Liver (tissue), 9 donors: ENCODE results near the gene COL11A2. TPM values are rescaled to one million over a fixed set of nuclear protein-coding genes. Genes with fewer than 3 reads are reported as not detected.

Source experiments
- DNase-seq: peaks from one replicate; pipeline ENCODE4 v3.0.0-alpha.2; 2017; ENCODE audit warnings: low spot score
- H3K27ac ChIP-seq, 2 donors: one replicate each; pipeline ENCODE4 v1.7.0; 2013; ENCODE audit warnings: inconsistent platforms in 2 of 2, low read length in 2 of 2, control low read depth in 1 of 2, low read depth in 1 of 2, mild to moderate bottlenecking in 1 of 2
- H3K27me3 ChIP-seq, 4 donors: one replicate each; pipeline versions ENCODE4 v1.6.1 to v1.7.0; 2013; ENCODE audit warnings: low read length in 3 of 4, inconsistent platforms in 1 of 4, mild to moderate bottlenecking in 1 of 4, moderate library complexity in 1 of 4; ENCODE audit not compliant: control insufficient read depth in 4 of 4, insufficient read depth in 4 of 4
- H3K36me3 ChIP-seq, 4 donors: one replicate each; pipeline versions ENCODE4 v1.6.1 to v1.7.0; 2013; ENCODE audit warnings: low read length in 3 of 4, mild to moderate bottlenecking in 3 of 4, low read depth in 1 of 4, moderate library complexity in 1 of 4; ENCODE audit not compliant: control insufficient read depth in 4 of 4, insufficient read depth in 3 of 4
- H3K4me1 ChIP-seq, 4 donors: one replicate each; pipeline versions ENCODE4 v1.6.1 to v1.7.0; 2013; ENCODE audit warnings: low read length in 3 of 4, mild to moderate bottlenecking in 3 of 4, moderate library complexity in 1 of 4; ENCODE audit not compliant: control insufficient read depth in 4 of 4, insufficient read depth in 4 of 4
- H3K4me3 ChIP-seq, 3 donors: one replicate each; pipeline versions ENCODE4 v1.6.1 to v1.7.0; 2013; ENCODE audit warnings: low read length in 3 of 3, control low read depth in 1 of 3, low read depth in 1 of 3, mild to moderate bottlenecking in 1 of 3
- H3K9ac ChIP-seq, 2 donors: one replicate each; pipeline ENCODE4 v1.7.0; 2013; ENCODE audit warnings: low read length in 2 of 2, mild to moderate bottlenecking in 2 of 2, moderate library complexity in 2 of 2, control low read depth in 1 of 2, low read depth in 1 of 2
- H3K9me3 ChIP-seq, 4 donors: one replicate each; pipeline versions ENCODE4 v1.6.1 to v1.7.0; 2013; ENCODE audit warnings: low read length in 3 of 4; ENCODE audit not compliant: control insufficient read depth in 4 of 4
- ATF3 ChIP-seq: IDR thresholded peaks from 2 replicates; pipeline ENCODE4 v1.6.1; 2016; ENCODE audit warnings: antibody characterized with exemption
- CTCF ChIP-seq: fragments of 150-350 bp; IDR thresholded peaks from 2 replicates; pipeline ENCODE4 v1.5.1; 2017; ENCODE audit warnings: improper control_type of control experiment, low read depth, low read length; ENCODE audit not compliant: missing input control
- EGR1 ChIP-seq, 2 donors: IDR thresholded peaks; 2 replicates each; pipeline ENCODE4 v1.6.1; 2016 to 2018; ENCODE audit warnings: antibody characterized with exemption in 2 of 2, low read depth in 2 of 2
- FOXA2 ChIP-seq: IDR thresholded peaks from 2 replicates; pipeline ENCODE4 v1.6.1; 2016; ENCODE audit warnings: antibody characterized with exemption
- GABPA ChIP-seq, 2 donors: IDR thresholded peaks in 1 of 2; conservative IDR thresholded peaks in 1 of 2; 2 replicates each; pipeline ENCODE4 v1.6.1; 2016; ENCODE audit warnings: antibody characterized with exemption in 2 of 2, mild to moderate bottlenecking in 1 of 2, moderate library complexity in 1 of 2
- HNF4A ChIP-seq, 2 donors: conservative IDR thresholded peaks; 2 replicates each; pipeline ENCODE4 v1.6.1; 2016; ENCODE audit warnings: antibody characterized with exemption in 2 of 2, mild to moderate bottlenecking in 2 of 2
- NR2F2 ChIP-seq: IDR thresholded peaks from 2 replicates; pipeline ENCODE4 v1.6.1; 2016; ENCODE audit warnings: antibody characterized with exemption
- RAD21 ChIP-seq, 2 donors: IDR thresholded peaks; 2 replicates each; pipeline ENCODE4 v1.6.1; 2016; ENCODE audit warnings: antibody characterized with exemption in 2 of 2, mild to moderate bottlenecking in 2 of 2
- RXRA ChIP-seq, 2 donors: IDR thresholded peaks; 2 replicates each; pipeline ENCODE4 v1.6.1; 2017 to 2018; ENCODE audit warnings: antibody characterized with exemption in 2 of 2, mild to moderate bottlenecking in 1 of 2
- SP1 ChIP-seq: IDR thresholded peaks from 2 replicates; pipeline ENCODE4 v1.6.1; 2018; ENCODE audit warnings: antibody characterized with exemption, mild to moderate bottlenecking
- YY1 ChIP-seq: IDR thresholded peaks from 2 replicates; pipeline ENCODE4 v1.6.1; 2016; ENCODE audit warnings: antibody characterized with exemption, mild to moderate bottlenecking
- WGBS: extraction: QIAGEN DNeasy Blood & Tissue Kit; methylation state at CpG from one replicate; pipeline ENCODE4 v1.1.7; 2013; 5-methylcytosine and 5-hydroxymethylcytosine counted together
- polyA plus RNA-seq, 2 donors: library from polyadenylated mRNA; stranded (reverse) in 1 of 2; unstranded in 1 of 2; fragments of 200-250 nt in 1 of 2; fragments of >200 nt in 1 of 2; fragmentation: Nextera tagmentation in 1 of 2; extraction: Ambion mirVana in 1 of 2; gene quantifications; one replicate each; pipeline versions ENCODE4 v1.2.1 to v1.2.3, GENCODE V29; 2013 to 2015
- total RNA-seq, 2 donors: library from RNA; depleted of rRNA; stranded (reverse); fragments of >200 nt; gene quantifications; one replicate each; pipeline ENCODE4 v1.2.3, GENCODE V29; 2014
- TF ChIP-seq, protein P1 (sequence below): IDR thresholded peaks from 2 replicates; pipeline ENCODE4 v1.6.1; 2016; ENCODE audit warnings: antibody characterized with exemption, mild to moderate bottlenecking
- donor health status: healthy.
- donor health status: healthy.
- donor health status: healthy.
- donor health status: healthy.
- donor health status: healthy.

COL11A2 gene
- total and polyA plus RNA-seq, 4 donors, result 0.15 to 0.59 (median 0.27) TPM

- peak; percentile 86 for TF ChIP-seq HNF4A (conservative IDR thresholded peaks at IDR 0.05)
- peak in 1 of 2 donors; percentile 50 for TF ChIP-seq GABPA (IDR thresholded peaks at IDR 0.05 in 1 of 2, conservative IDR thresholded peaks at IDR 0.05 in 1 of 2)
- peak; percentile 33 for TF ChIP-seq FOXA2
- no peak for TF ChIP-seq CTCF
- peak; percentile 90 for TF ChIP-seq SP1
- TF ChIP-seq EGR1 (IDR thresholded peaks at IDR 0.05; ENCODE audit: low read depth in 2 of 2), result no peak
- peak; percentile 49 for TF ChIP-seq YY1
- TF ChIP-seq NR2F2, result peak; percentile 72
Measured at GRCh38 chr6:33198159-33198852, 6.0 kb upstream of the COL11A2 start (continued).

DNA sequence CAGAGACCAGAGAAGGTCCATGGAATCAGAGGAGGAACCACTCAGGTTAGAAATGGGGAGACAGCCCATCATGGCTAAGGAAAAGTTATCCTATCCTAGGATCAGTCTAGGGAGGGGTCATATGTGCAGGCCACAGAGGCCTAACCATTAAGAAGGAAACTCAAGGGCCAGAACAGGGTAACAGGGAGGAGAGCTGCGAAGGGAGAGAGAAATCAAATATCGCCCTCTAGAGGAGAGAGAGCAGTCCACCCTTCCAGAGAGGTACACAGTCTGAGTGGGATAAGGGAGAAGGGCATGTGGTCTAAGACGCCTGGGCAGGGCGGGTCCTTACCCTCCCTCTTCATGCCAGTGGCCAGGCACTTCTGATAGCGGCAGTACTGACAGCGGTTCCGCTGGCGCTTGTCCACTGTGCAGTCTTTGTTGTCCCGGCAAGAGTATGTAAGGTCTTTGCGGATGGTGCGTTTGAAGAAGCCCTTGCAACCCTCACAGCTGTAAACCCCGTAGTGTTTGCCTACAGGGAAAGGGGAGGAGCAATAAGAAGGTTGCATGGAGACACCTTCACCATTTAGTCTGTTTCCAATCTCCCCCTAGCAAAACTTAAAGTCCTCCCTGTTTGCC lies 5.3 kb upstream of the COL11A2 start:
- peaks cover 8 to 63% (median 51%) of the 10 kb centered on the region in 4 donors for H3K4me1 ChIP-seq
- DNase-seq, result peak; percentile 50
- H3K9ac ChIP-seq, result no peak overlapping the region
- no peak overlapping the region for H3K27ac ChIP-seq
- peaks cover 0 to 36% (median 28%) of the 10 kb centered on the region in 4 donors for H3K36me3 ChIP-seq
- no peaks in the 10 kb centered on the region for H3K27me3 ChIP-seq
- no peaks in the 10 kb centered on the region for H3K9me3 ChIP-seq
- 37% methylated on average over 12 of the region's 12 CpGs for WGBS
- H3K4me3 ChIP-seq, result no peak overlapping the region
- TF ChIP-seq GABPA (IDR thresholded peaks at IDR 0.05 in 1 of 2, conservative IDR thresholded peaks at IDR 0.05 in 1 of 2), result no peak
- TF ChIP-seq RAD21 (IDR thresholded peaks at IDR 0.05), result peak; percentile 63 to 76
- TF ChIP-seq RXRA (IDR thresholded peaks at IDR 0.05), result peak in 1 of 2 donors; percentile 18
- peak; percentile 55 for TF ChIP-seq CTCF
- no peak for TF ChIP-seq NR2F2

DNA sequence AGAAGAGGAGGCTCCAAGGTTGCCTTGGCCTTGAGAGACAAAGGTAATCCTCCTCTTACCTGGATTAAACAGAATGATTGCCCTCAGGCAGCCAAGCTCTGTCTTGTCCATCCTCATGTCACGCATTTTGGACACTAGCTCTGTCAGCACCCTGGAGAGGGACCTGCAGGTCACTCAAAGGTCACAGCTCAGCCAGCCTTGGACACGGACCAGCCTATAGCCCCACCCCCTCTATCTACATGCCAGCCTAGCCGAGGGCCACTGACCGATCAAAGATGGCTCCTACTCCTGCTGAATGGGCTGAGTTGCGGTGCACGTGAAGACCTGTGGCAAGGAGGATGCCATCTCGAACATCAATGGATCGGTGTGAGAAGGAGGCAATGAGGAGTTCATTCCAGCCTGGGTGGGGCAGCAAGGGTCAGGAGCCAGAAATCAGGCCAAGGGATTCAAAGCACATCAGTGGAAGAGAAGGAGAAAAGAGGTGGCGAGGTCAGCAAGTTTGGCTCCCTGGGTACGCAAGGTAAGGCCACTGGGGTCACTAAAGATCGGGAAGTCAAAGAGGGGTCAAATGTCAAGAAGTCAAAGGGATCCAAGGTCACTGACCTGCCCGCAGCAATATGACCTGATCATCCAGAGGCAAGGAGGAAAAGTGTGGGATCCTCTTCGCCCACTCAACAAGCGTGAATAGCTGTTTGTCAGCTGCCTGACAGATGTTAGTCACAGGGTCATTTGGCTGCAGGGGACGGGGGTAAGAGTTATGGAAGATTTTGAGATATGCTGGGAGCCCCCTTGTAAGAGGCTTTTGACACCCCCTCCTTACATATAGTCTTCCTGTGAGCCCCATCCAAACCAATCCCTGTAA lies 3.3 kb upstream of the COL11A2 start:
- DNase-seq, result peak; percentile 56
- peaks cover 0 to 31% (median 24%) of the 10 kb centered on the region in 4 donors for H3K36me3 ChIP-seq
- H3K9me3 ChIP-seq, result no peaks in the 10 kb centered on the region
- no peak overlapping the region for H3K9ac ChIP-seq
- H3K4me1 ChIP-seq, result peaks cover 5 to 52% (median 37%) of the 10 kb centered on the region in 4 donors
- no peak overlapping the region for H3K4me3 ChIP-seq
- 61% methylated on average over 15 of the region's 15 CpGs for WGBS
- H3K27ac ChIP-seq, result no peak overlapping the region
- no peak for TF ChIP-seq GABPA (IDR thresholded peaks at IDR 0.05 in 1 of 2, conservative IDR thresholded peaks at IDR 0.05 in 1 of 2)
- TF ChIP-seq RXRA (IDR thresholded peaks at IDR 0.05), result peak; percentile 91 to 96
- TF ChIP-seq YY1, result peak; percentile 88
- no peak for TF ChIP-seq FOXA2
- TF ChIP-seq NR2F2, result peak; percentile 84
- TF ChIP-seq ATF3, result no peak
- peak; percentile 21 to 46 for TF ChIP-seq HNF4A (conservative IDR thresholded peaks at IDR 0.05)
- peak; percentile 71 for TF ChIP-seq SP1
- TF ChIP-seq, protein P1, sequence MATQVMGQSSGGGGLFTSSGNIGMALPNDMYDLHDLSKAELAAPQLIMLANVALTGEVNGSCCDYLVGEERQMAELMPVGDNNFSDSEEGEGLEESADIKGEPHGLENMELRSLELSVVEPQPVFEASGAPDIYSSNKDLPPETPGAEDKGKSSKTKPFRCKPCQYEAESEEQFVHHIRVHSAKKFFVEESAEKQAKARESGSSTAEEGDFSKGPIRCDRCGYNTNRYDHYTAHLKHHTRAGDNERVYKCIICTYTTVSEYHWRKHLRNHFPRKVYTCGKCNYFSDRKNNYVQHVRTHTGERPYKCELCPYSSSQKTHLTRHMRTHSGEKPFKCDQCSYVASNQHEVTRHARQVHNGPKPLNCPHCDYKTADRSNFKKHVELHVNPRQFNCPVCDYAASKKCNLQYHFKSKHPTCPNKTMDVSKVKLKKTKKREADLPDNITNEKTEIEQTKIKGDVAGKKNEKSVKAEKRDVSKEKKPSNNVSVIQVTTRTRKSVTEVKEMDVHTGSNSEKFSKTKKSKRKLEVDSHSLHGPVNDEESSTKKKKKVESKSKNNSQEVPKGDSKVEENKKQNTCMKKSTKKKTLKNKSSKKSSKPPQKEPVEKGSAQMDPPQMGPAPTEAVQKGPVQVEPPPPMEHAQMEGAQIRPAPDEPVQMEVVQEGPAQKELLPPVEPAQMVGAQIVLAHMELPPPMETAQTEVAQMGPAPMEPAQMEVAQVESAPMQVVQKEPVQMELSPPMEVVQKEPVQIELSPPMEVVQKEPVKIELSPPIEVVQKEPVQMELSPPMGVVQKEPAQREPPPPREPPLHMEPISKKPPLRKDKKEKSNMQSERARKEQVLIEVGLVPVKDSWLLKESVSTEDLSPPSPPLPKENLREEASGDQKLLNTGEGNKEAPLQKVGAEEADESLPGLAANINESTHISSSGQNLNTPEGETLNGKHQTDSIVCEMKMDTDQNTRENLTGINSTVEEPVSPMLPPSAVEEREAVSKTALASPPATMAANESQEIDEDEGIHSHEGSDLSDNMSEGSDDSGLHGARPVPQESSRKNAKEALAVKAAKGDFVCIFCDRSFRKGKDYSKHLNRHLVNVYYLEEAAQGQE, result peak; percentile 99
- TF ChIP-seq CTCF, result no peak
- no peaks in the 10 kb centered on the region for H3K27me3 ChIP-seq
